Measurements from ENCODE around the gene PCSK6.

DNA sequence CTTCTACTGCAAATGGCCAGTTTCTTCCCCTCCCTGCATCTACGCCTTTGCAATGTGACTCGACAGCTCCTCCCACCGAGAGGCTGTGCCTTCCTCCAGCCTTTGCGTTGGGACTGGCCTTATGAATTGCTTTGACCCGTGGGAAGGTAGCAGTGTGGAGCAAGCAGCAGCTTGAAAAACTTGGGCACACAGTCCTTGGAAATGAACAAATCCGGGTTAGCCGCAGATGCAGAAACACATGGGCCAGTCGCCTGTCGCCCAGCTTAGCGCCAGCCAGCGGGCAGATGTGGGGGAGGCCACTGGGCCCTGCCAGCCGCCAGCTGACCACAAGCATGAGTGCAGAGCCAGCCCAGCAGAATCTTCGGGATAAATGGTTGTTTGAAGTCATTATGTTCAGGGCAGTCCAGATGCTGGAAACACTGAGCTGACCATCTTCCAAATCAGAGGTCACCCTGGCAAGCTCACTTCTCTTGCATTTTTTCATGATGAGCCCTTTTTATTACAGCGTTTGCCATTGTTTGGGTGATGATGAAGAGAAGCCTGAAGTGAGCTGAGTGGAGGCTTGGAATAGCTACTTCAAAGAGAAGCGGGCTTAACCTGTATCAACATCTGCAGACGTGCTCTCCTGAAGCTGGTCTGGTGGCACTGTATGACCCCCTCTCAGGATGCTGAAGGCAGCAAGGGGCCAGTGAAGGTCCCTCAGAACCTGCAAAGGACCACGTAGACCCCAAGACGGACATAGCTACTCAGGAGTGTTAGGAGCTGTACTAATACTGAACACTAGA lies 222.0 kb downstream of the PCSK6 start:
- no peak for TF ChIP-seq EZH2phosphoT487 (IDR thresholded peaks at IDR 0.05; ENCODE audit: low read length)
- TF ChIP-seq, protein P1, sequence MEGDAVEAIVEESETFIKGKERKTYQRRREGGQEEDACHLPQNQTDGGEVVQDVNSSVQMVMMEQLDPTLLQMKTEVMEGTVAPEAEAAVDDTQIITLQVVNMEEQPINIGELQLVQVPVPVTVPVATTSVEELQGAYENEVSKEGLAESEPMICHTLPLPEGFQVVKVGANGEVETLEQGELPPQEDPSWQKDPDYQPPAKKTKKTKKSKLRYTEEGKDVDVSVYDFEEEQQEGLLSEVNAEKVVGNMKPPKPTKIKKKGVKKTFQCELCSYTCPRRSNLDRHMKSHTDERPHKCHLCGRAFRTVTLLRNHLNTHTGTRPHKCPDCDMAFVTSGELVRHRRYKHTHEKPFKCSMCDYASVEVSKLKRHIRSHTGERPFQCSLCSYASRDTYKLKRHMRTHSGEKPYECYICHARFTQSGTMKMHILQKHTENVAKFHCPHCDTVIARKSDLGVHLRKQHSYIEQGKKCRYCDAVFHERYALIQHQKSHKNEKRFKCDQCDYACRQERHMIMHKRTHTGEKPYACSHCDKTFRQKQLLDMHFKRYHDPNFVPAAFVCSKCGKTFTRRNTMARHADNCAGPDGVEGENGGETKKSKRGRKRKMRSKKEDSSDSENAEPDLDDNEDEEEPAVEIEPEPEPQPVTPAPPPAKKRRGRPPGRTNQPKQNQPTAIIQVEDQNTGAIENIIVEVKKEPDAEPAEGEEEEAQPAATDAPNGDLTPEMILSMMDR (IDR thresholded peaks at IDR 0.05; ENCODE audit: low read length), result no peak

Measured in MM.1S (cell line).